Measurements from ENCODE around the gene VSIG10.

- TF ChIP-seq POLR2AphosphoS5 (IDR thresholded peaks at IDR 0.05; ENCODE audit: low read depth, low read length) (no peak), CTCF (CRISPR knock-in tag; IDR thresholded peaks at IDR 0.05) (no peak), THAP11 (CRISPR knock-in tag; IDR thresholded peaks at IDR 0.05) (no peak), RFX1 (IDR thresholded peaks at IDR 0.05) (no peak), RAD21 (CRISPR knock-in tag; IDR thresholded peaks at IDR 0.05) (no peak), EP300 (IDR thresholded peaks at IDR 0.05; ENCODE audit: low read depth in 2 of 2, low read length in 2 of 2) (no peak), EP300 (CRISPR knock-in tag; IDR thresholded peaks at IDR 0.05; ENCODE audit: borderline replicate concordance) (no peak), SIN3A (IDR thresholded peaks at IDR 0.05; ENCODE audit: borderline replicate concordance, low read depth, low read length) (no peak), POLR2A (IDR thresholded peaks at IDR 0.05; ENCODE audit: insufficient read depth in 1 of 2, low read depth in 2 of 2, low read length in 2 of 2) (no peak), ZNF275 (CRISPR knock-in tag; IDR thresholded peaks at IDR 0.05; ENCODE audit: borderline replicate concordance) (no peak)
Measured at GRCh38 chr12:118148287-118148686, 44.5 kb upstream of the VSIG10 start.
